Neural crest cell (in vitro differentiated cells): Measurements from ENCODE around the gene FKBP1B. TPM values are rescaled to one million over a fixed set of nuclear protein-coding genes. Genes with fewer than 3 reads are reported as not detected.
"Not testable (repeated sequence)": the region's sequence is repeated elsewhere in the genome, so short reads cannot be mapped to it uniquely, and the experiment has no call there.

Experiments
- DNase-seq: peaks from one replicate; pipeline ENCODE4 v3.0.0; 2021; ENCODE audit warnings: low read depth, mixed read lengths, low spot score
- H3K27ac Mint-ChIP-seq: one replicate; pipeline ENCODE4 v1.8.0; 2021; ENCODE audit warnings: mild to moderate bottlenecking, mixed read lengths; ENCODE audit not compliant: unreplicated experiment
- H3K27me3 Mint-ChIP-seq: 2 replicates; pipeline ENCODE4 v1.8.0; 2021; ENCODE audit warnings: low read depth, mild to moderate bottlenecking, mixed read lengths
- H3K36me3 Mint-ChIP-seq: 2 replicates; pipeline ENCODE4 v1.8.0; 2021; ENCODE audit warnings: low read depth, mild to moderate bottlenecking, mixed read lengths
- H3K4me1 Mint-ChIP-seq: 2 replicates; pipeline ENCODE4 v1.8.0; 2021; ENCODE audit warnings: mixed read lengths
- H3K4me3 Mint-ChIP-seq: one replicate; pipeline ENCODE4 v1.8.0; 2021; ENCODE audit warnings: mild to moderate bottlenecking, mixed read lengths
- H3K9me3 Mint-ChIP-seq: 2 replicates; pipeline ENCODE4 v1.8.0; 2021; ENCODE audit warnings: mixed read lengths
- CTCF ChIP-seq: fragments of 200-600 bp; sonication (generic); conservative IDR thresholded peaks from 2 replicates; pipeline ENCODE4 v1.5.0; 2021; ENCODE audit warnings: antibody characterized with exemption, mild to moderate bottlenecking
- total RNA-seq: library from RNA; stranded (reverse); gene quantifications from 2 replicates; pipeline ENCODE4 v1.2.1, GENCODE V29; 2021

Gene FKBP1B
- total RNA-seq, 1 donor from 2014 or later: 22.1 TPM

GRCh38 chr2:24024996-24025663 is 24.4 kb upstream of the FKBP1B start:
- DNase-seq: no peak
- Mint-ChIP-seq H3K4me3 (no peak overlapping the region), H3K9me3 (no peaks in the 10 kb centered on the region), H3K4me1 (peaks cover 15% of the 10 kb centered on the region), H3K27me3 (no peaks in the 10 kb centered on the region), H3K27ac (peak overlapping the region; percentile 84), H3K36me3 (peaks cover 10% of the 10 kb centered on the region)
- TF ChIP-seq CTCF: no peak

GRCh38 chr2:24026233-24026632 is 23.3 kb upstream of the FKBP1B start:
- peak overlapping the region; percentile 84 for H3K27ac Mint-ChIP-seq
- H3K4me1 Mint-ChIP-seq: peaks cover 15% of the 10 kb centered on the region
- peak overlapping the region; percentile 41 for H3K4me3 Mint-ChIP-seq
- H3K27me3 Mint-ChIP-seq: no peaks in the 10 kb centered on the region
- H3K9me3 Mint-ChIP-seq: no peaks in the 10 kb centered on the region
- TF ChIP-seq CTCF: no peak
- DNase-seq: no peak
- H3K36me3 Mint-ChIP-seq: peaks cover 12% of the 10 kb centered on the region

- TF ChIP-seq CTCF: no peak
- H3K4me3 Mint-ChIP-seq: no peak overlapping the region
- no peaks in the 10 kb centered on the region for H3K27me3 Mint-ChIP-seq
- DNase-seq: no peak
- peaks cover 8% of the 10 kb centered on the region for H3K36me3 Mint-ChIP-seq
- H3K9me3 Mint-ChIP-seq: no peaks in the 10 kb centered on the region
- peaks cover 3% of the 10 kb centered on the region for H3K4me1 Mint-ChIP-seq
- H3K27ac Mint-ChIP-seq: no peak overlapping the region
Measured at GRCh38 chr2:24038786-24039499, 10.6 kb upstream of the FKBP1B start.

GRCh38 chr2:24040511-24040910 is 9.0 kb upstream of the FKBP1B start:
- H3K36me3 Mint-ChIP-seq: peaks cover 8% of the 10 kb centered on the region

GRCh38 chr2:24043133-24043532 is 6.4 kb upstream of the FKBP1B start:
- peaks cover 26% of the 10 kb centered on the region for H3K4me1 Mint-ChIP-seq
- not testable (repeated sequence) for H3K4me3 Mint-ChIP-seq, DNase-seq, H3K27ac Mint-ChIP-seq, H3K9me3 Mint-ChIP-seq, H3K27me3 Mint-ChIP-seq, H3K36me3 Mint-ChIP-seq

More at GRCh38 chr2:24040511-24040910, 9.0 kb upstream of the FKBP1B start:
- Mint-ChIP-seq H3K27ac (no peak overlapping the region), H3K27me3 (no peaks in the 10 kb centered on the region), H3K9me3 (no peaks in the 10 kb centered on the region), H3K4me3 (no peak overlapping the region), H3K4me1 (peaks cover 8% of the 10 kb centered on the region)
- no peak for TF ChIP-seq CTCF
- DNase-seq: no peak
